Measurements from ENCODE around the gene EPB41L4B. TPM values are rescaled to one million over a fixed set of nuclear protein-coding genes. Genes with fewer than 3 reads are reported as not detected.

EPB41L4B gene
- total and polyA plus RNA-seq, 4 donors: 6.0 to 14.5 (median 12.2) TPM

GRCh38 chr9:109283012-109283411, 37.8 kb downstream of the EPB41L4B start:
- TF ChIP-seq CTCF (IDR thresholded peaks at IDR 0.05; ENCODE audit: control extremely low read depth, extremely low read depth): no peak
- Histone ChIP-seq H3K4me3 (no peak overlapping the region), H3K36me3 (ENCODE audit: control insufficient read depth in 4 of 4, insufficient read depth in 4 of 4, low read length in 4 of 4) (no peaks in the 10 kb centered on the region), H3K27me3 (ENCODE audit: control insufficient read depth in 3 of 3, insufficient read depth in 3 of 3, low read length in 2 of 3) (no peaks in the 10 kb centered on the region), H3K4me1 (ENCODE audit: control insufficient read depth in 5 of 5, insufficient read depth in 5 of 5, low read length in 5 of 5) (no peaks in the 10 kb centered on the region), H3K9me3 (ENCODE audit: control insufficient read depth in 4 of 4, insufficient read depth in 3 of 4, low read length in 3 of 4) (no peaks in the 10 kb centered on the region), H3K27ac (ENCODE audit: low read depth in 1 of 2, low read length in 1 of 2) (no peak overlapping the region), H3K9ac (ENCODE audit: insufficient read depth in 1 of 2, low read length in 2 of 2) (no peak overlapping the region)
- DNase-seq (no peak), ATAC-seq (ENCODE audit: insufficient read depth, low FRiP score) (no peak)
- WGBS, 2 donors: 79 to 91% methylated on average over 3 of the region's 3 CpGs

- H3K27ac ChIP-seq (ENCODE audit: low read depth in 1 of 2, low read length in 1 of 2): no peak overlapping the region
- no peaks in the 10 kb centered on the region for H3K4me1 ChIP-seq (ENCODE audit: control insufficient read depth in 5 of 5, insufficient read depth in 5 of 5, low read length in 5 of 5)
- no peaks in the 10 kb centered on the region for H3K9me3 ChIP-seq (ENCODE audit: control insufficient read depth in 4 of 4, insufficient read depth in 3 of 4, low read length in 3 of 4)
- H3K4me3 ChIP-seq: no peak overlapping the region
- no peaks in the 10 kb centered on the region for H3K36me3 ChIP-seq (ENCODE audit: control insufficient read depth in 4 of 4, insufficient read depth in 4 of 4, low read length in 4 of 4)
- DNase-seq (no peak), ATAC-seq (ENCODE audit: insufficient read depth, low FRiP score) (no peak)
- no peak overlapping the region for H3K9ac ChIP-seq (ENCODE audit: insufficient read depth in 1 of 2, low read length in 2 of 2)
- no peak for TF ChIP-seq CTCF (IDR thresholded peaks at IDR 0.05; ENCODE audit: control extremely low read depth, extremely low read depth)
- H3K27me3 ChIP-seq (ENCODE audit: control insufficient read depth in 3 of 3, insufficient read depth in 3 of 3, low read length in 2 of 3): no peaks in the 10 kb centered on the region
- 87 to 89% methylated on average over 3 of the region's 3 CpGs for WGBS, 2 donors
Measured at GRCh38 chr9:109282302-109282701, 38.6 kb downstream of the EPB41L4B start.

GRCh38 chr9:109281518-109281917, 39.3 kb downstream of the EPB41L4B start:
- no peak overlapping the region for H3K4me3 ChIP-seq
- no peaks in the 10 kb centered on the region for H3K4me1 ChIP-seq (ENCODE audit: control insufficient read depth in 5 of 5, insufficient read depth in 5 of 5, low read length in 5 of 5)
- ATAC-seq (ENCODE audit: insufficient read depth, low FRiP score): no peak
- WGBS, 2 donors: 93 to 97% methylated on average over 8 of the region's 8 CpGs
- H3K27me3 ChIP-seq (ENCODE audit: control insufficient read depth in 3 of 3, insufficient read depth in 3 of 3, low read length in 2 of 3): no peaks in the 10 kb centered on the region
- no peaks in the 10 kb centered on the region for H3K9me3 ChIP-seq (ENCODE audit: control insufficient read depth in 4 of 4, insufficient read depth in 3 of 4, low read length in 3 of 4)
- no peak overlapping the region for H3K27ac ChIP-seq (ENCODE audit: low read depth in 1 of 2, low read length in 1 of 2)
- no peak overlapping the region for H3K9ac ChIP-seq (ENCODE audit: insufficient read depth in 1 of 2, low read length in 2 of 2)
- no peak for TF ChIP-seq CTCF (IDR thresholded peaks at IDR 0.05; ENCODE audit: control extremely low read depth, extremely low read depth)
- no peaks in the 10 kb centered on the region for H3K36me3 ChIP-seq (ENCODE audit: control insufficient read depth in 4 of 4, insufficient read depth in 4 of 4, low read length in 4 of 4)
- DNase-seq: no peak

- Histone ChIP-seq H3K27ac (ENCODE audit: low read depth in 1 of 2, low read length in 1 of 2) (no peak overlapping the region), H3K9ac (ENCODE audit: insufficient read depth in 1 of 2, low read length in 2 of 2) (no peak overlapping the region), H3K27me3 (ENCODE audit: control insufficient read depth in 3 of 3, insufficient read depth in 3 of 3, low read length in 2 of 3) (no peaks in the 10 kb centered on the region), H3K4me3 (no peak overlapping the region), H3K36me3 (ENCODE audit: control insufficient read depth in 4 of 4, insufficient read depth in 4 of 4, low read length in 4 of 4) (no peaks in the 10 kb centered on the region), H3K4me1 (ENCODE audit: control insufficient read depth in 5 of 5, insufficient read depth in 5 of 5, low read length in 5 of 5) (no peaks in the 10 kb centered on the region), H3K9me3 (ENCODE audit: control insufficient read depth in 4 of 4, insufficient read depth in 3 of 4, low read length in 3 of 4) (no peaks in the 10 kb centered on the region)
- DNase-seq (no peak), ATAC-seq (ENCODE audit: insufficient read depth, low FRiP score) (no peak)
- TF ChIP-seq CTCF (IDR thresholded peaks at IDR 0.05; ENCODE audit: control extremely low read depth, extremely low read depth): no peak
- 75 to 83% methylated on average over 2 of the region's 2 CpGs for WGBS, 2 donors
Measured at GRCh38 chr9:109278848-109279247, 42.0 kb downstream of the EPB41L4B start.

Data from lung (tissue), 12 donors.